Naive thymus-derived CD8-positive, alpha-beta T cell (primary cell): ENCODE measurements around the gene SC5D. TPM values are rescaled to one million over a fixed set of nuclear protein-coding genes. Genes with fewer than 3 reads are reported as not detected.
A peak's percentile ranks its signal among the peaks of the same experiment; 100 is the strongest.

Experiments used
- ATAC-seq, 2 donors: fragments of 150-1000 bp; cut with Tn5 transposase in 1 of 2; sonication (Bioruptor Pico), chemical (Tn5 transposase) in 1 of 2; 1 replicate in 1 of 2; 2 replicates in 1 of 2; pipeline ENCODE4 v1.10.0; 2021; ENCODE audit warnings: mild to moderate bottlenecking in 2 of 2, moderate library complexity in 2 of 2
- POLR2A ChIA-PET: fragments of 350-600 bp; sonication (Branson Sonifier 250); formaldehyde crosslinking; loops from one replicate; lab custom pipeline; 2021; ENCODE audit warnings: antibody characterized with exemption; lab: Charles Lee
- DNase-seq, 10 donors: peaks; one replicate each; pipeline versions ENCODE4 v3.0.0 to v3.0.0-alpha.2; 2020 to 2022
- H3K27ac Mint-ChIP-seq, 10 donors: one replicate each; pipeline ENCODE4 v1.8.0; 2020 to 2022; ENCODE audit warnings: mild to moderate bottlenecking in 10 of 10, mixed read lengths in 10 of 10, moderate library complexity in 4 of 10, inconsistent platforms in 1 of 10
- H3K27me3 Mint-ChIP-seq, 5 donors: one replicate each; pipeline ENCODE4 v1.8.0; 2021 to 2022; ENCODE audit warnings: mixed read lengths in 5 of 5
- H3K36me3 Mint-ChIP-seq, 3 donors: one replicate each; pipeline ENCODE4 v1.8.0; 2020 to 2022; ENCODE audit warnings: mixed read lengths in 3 of 3, mild to moderate bottlenecking in 2 of 3, inconsistent platforms in 1 of 3
- H3K4me1 Mint-ChIP-seq, 4 donors: one replicate each; pipeline ENCODE4 v1.8.0; 2021 to 2022; ENCODE audit warnings: mixed read lengths in 4 of 4
- H3K4me3 Mint-ChIP-seq, 10 donors: one replicate each; pipeline ENCODE4 v1.8.0; 2020 to 2022; ENCODE audit warnings: mild to moderate bottlenecking in 10 of 10, mixed read lengths in 10 of 10, moderate library complexity in 6 of 10, inconsistent platforms in 1 of 10
- H3K9me3 Mint-ChIP-seq, 9 donors: one replicate each; pipeline ENCODE4 v1.8.0; 2020 to 2022; ENCODE audit warnings: mixed read lengths in 9 of 9, mild to moderate bottlenecking in 3 of 9, inconsistent platforms in 1 of 9, moderate library complexity in 1 of 9
- polyA plus RNA-seq, 3 donors: library from polyadenylated mRNA; unstranded; fragments of 300-500 nt; fragmentation: Illumina TruSeq; gene quantifications; one replicate each; pipeline ENCODE4 v1.2.3, GENCODE V29; 2021
- total RNA-seq, 8 experiments: library from RNA in 2 of 8; stranded (reverse) in 2 of 8; gene quantifications; one replicate each; pipeline ENCODE4 v1.2.3 and lab custom pipeline; 2021 to 2026

SC5D gene
- total and polyA plus RNA-seq, 5 experiments from 2014 or later = 8.7 to 34.8 (median 12.7) TPM

- DNase-seq (peak in 8 of 10 donors; percentile 1 to 59 (median 33)), ATAC-seq (peak; percentile 74 to 75)
- H3K27me3 Mint-ChIP-seq = peaks cover 0 to 7% (median 0%) of the 10 kb centered on the region in 5 donors
- POLR2A ChIA-PET = no interaction called here
- no peaks in the 10 kb centered on the region for H3K36me3 Mint-ChIP-seq
- H3K9me3 Mint-ChIP-seq = no peaks in the 10 kb centered on the region
- H3K4me3 Mint-ChIP-seq = no peak overlapping the region
- peak overlapping the region in 7 of 10 donors; percentile 1 to 66 (median 10) for H3K27ac Mint-ChIP-seq
- peaks cover 16 to 30% (median 22%) of the 10 kb centered on the region in 4 donors for H3K4me1 Mint-ChIP-seq
Observed at GRCh38 chr11:121318848-121319834, 26.6 kb downstream of the SC5D start.

GRCh38 chr11:121321614-121322243, 29.2 kb downstream of the SC5D start:
- H3K36me3 Mint-ChIP-seq = no peaks in the 10 kb centered on the region
- peak overlapping the region in 6 of 10 donors; percentile 4 to 84 (median 25) for H3K27ac Mint-ChIP-seq
- peaks cover 24 to 35% (median 28%) of the 10 kb centered on the region in 4 donors for H3K4me1 Mint-ChIP-seq
- H3K27me3 Mint-ChIP-seq = peaks cover 0 to 7% (median 0%) of the 10 kb centered on the region in 5 donors
- ATAC-seq (peak; percentile 79 to 83), DNase-seq (peak in 7 of 10 donors; percentile 9 to 65 (median 35))
- H3K4me3 Mint-ChIP-seq = peak overlapping the region in 1 of 10 donors; percentile 50
- POLR2A ChIA-PET = interaction anchor here (1.0 kb wide), 2 partner anchors 129 to 131 kb away, joined by 4 to 6 read pairs; partner anchors contain the start of genes SORL1 and SORL1-AS1
- no peaks in the 10 kb centered on the region for H3K9me3 Mint-ChIP-seq

DNA sequence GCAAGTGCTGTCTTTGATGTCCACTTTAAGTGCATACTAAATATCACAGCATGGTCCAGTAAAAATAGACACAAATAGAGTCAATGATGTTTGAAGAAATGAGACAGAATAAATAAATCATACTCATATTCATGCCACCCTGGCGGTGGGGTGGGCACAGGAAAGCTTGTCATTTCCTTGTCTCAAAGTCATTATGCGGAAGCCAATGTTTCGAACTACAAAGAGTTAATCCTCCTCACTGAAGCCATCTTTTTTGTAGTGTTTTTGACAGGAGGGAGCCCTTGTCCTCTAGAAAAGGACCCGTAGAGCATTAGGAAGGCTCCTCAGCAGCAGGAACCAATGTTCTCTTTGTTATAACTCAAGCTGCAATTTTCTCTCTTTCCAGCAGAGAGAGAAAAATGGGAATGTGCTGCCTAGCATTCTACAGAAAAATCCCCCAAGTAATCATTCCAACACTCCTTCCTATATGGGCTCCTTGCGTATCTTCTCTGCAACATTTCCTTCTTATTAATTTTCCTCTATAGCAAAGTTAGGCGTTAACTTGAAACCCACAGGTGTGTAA, 30.6 kb downstream of the SC5D start:
- H3K9me3 Mint-ChIP-seq = no peaks in the 10 kb centered on the region
- no peak for ATAC-seq
- peaks cover 0 to 7% (median 0%) of the 10 kb centered on the region in 5 donors for H3K27me3 Mint-ChIP-seq
- no peak for DNase-seq
- POLR2A ChIA-PET = interaction anchor here (1.1 kb wide), 1 partner anchor 104 kb away, joined by 3 read pairs; no protein-coding TSS in a partner anchor
- H3K27ac Mint-ChIP-seq = no peak overlapping the region
- H3K36me3 Mint-ChIP-seq = no peaks in the 10 kb centered on the region
- no peak overlapping the region for H3K4me3 Mint-ChIP-seq
- H3K4me1 Mint-ChIP-seq = peaks cover 24 to 35% (median 28%) of the 10 kb centered on the region in 4 donors

DNA sequence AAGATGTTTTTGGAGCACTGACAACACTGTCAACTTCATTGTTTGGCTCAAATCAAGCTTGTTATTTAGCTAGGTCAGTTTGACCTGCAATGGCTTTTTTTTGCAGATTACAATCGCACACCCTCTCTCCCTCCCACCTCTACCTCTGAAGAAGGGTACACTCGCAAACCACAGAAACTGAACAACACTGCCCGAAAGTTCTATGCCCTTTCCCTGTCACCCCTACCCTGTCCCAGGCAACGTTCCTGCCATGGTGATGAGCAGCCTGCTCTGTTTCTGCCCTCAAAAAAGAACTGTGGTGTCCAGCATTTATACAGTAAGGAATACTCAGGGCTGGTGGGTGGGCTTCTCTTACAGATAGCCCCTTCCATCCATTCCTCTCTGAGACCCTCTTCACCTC, 33.7 kb downstream of the SC5D start:
- no peak for ATAC-seq

GRCh38 chr11:121327553-121327952, 35.0 kb downstream of the SC5D start:
- Mint-ChIP-seq H3K4me3 (no peak overlapping the region), H3K27ac (no peak overlapping the region), H3K9me3 (no peaks in the 10 kb centered on the region), H3K36me3 (no peaks in the 10 kb centered on the region), H3K27me3 (no peaks in the 10 kb centered on the region), H3K4me1 (peaks cover 5 to 12% (median 9%) of the 10 kb centered on the region in 4 donors)
- no peak for DNase-seq
- no peak for ATAC-seq
- POLR2A ChIA-PET = interaction anchor here (0.5 to 3.6 kb wide), 7 partner anchors 42 to 221 kb away, joined by 3 to 45 read pairs (median 3); partner anchors contain the start of genes SORL1 and SORL1-AS1

More for the DNA sequence above, 33.7 kb downstream of the SC5D start:
- Mint-ChIP-seq H3K36me3 (no peaks in the 10 kb centered on the region), H3K4me1 (peaks cover 15 to 21% (median 17%) of the 10 kb centered on the region in 4 donors), H3K27ac (no peak overlapping the region), H3K27me3 (peaks cover 0 to 5% (median 0%) of the 10 kb centered on the region in 5 donors), H3K4me3 (no peak overlapping the region), H3K9me3 (no peaks in the 10 kb centered on the region)
- DNase-seq = no peak
- POLR2A ChIA-PET = interaction anchor here (3.6 kb wide), 1 partner anchor 125 kb away, joined by 45 read pairs; the partner anchor contains the start of genes SORL1 and SORL1-AS1

DNA sequence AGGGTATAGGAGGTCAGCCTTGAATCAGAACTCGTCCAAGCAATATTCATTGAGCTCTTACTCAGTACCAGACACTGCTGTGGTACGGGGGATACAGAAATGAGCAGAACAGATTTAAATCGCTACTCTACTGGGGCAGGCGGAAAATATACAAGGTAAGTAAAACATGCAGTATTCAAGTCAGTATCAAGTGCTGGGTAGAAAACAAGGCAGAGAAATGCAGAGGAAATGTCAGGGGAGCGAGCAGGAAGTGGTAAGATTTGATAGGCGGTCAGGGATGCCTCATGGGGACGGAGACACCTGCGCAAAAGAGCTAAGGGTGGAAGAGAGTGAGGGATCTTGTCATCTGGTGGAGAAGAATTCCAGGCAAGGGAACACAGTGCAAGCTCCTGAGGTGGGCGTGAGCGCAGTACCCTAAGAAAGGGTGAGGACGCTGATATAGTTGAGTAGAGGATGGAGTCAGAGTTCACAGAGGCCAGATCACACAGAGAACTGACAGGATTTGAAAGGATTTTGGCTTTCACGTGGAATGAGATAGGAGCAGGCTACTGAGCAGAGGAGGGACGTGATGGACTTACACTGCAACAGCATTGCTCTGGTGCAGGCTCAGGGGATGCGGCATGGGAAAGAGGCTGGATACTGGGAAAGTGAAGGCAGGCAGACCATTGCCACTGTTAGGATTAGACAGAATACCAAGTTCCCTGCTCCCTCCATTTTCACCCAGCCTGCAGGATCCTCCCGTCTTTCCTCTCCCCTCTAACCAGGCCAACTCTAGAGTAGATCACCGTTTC, 35.8 kb downstream of the SC5D start:
- H3K9me3 Mint-ChIP-seq = no peaks in the 10 kb centered on the region
- ATAC-seq (peak; percentile 93 to 94), DNase-seq (peak in 8 of 10 donors; percentile 10 to 64 (median 33))
- H3K36me3 Mint-ChIP-seq = no peaks in the 10 kb centered on the region
- no peak overlapping the region for H3K4me3 Mint-ChIP-seq
- peaks cover 5 to 8% (median 7%) of the 10 kb centered on the region in 4 donors for H3K4me1 Mint-ChIP-seq
- POLR2A ChIA-PET = interaction anchor here (0.8 to 3.6 kb wide), 3 partner anchors 78 to 220 kb away, joined by 3 to 45 read pairs (median 3); partner anchors contain the start of genes SORL1 and SORL1-AS1
- no peak overlapping the region for H3K27ac Mint-ChIP-seq
- no peaks in the 10 kb centered on the region for H3K27me3 Mint-ChIP-seq

- Mint-ChIP-seq H3K4me3 (no peak overlapping the region), H3K27me3 (no peaks in the 10 kb centered on the region), H3K4me1 (peaks cover 8 to 11% (median 9%) of the 10 kb centered on the region in 4 donors), H3K36me3 (no peaks in the 10 kb centered on the region), H3K9me3 (no peaks in the 10 kb centered on the region), H3K27ac (no peak overlapping the region)
- POLR2A ChIA-PET = interaction anchor here (0.6 to 3.6 kb wide), 2 partner anchors 9 to 122 kb away, joined by 5 to 45 read pairs; partner anchors contain the start of genes SORL1 and SORL1-AS1
- DNase-seq (peak in 3 of 10 donors; percentile 10 to 24 (median 24)), ATAC-seq (peak; percentile 49 to 50)
Observed at GRCh38 chr11:121328967-121329679, 36.6 kb downstream of the SC5D start.

DNA sequence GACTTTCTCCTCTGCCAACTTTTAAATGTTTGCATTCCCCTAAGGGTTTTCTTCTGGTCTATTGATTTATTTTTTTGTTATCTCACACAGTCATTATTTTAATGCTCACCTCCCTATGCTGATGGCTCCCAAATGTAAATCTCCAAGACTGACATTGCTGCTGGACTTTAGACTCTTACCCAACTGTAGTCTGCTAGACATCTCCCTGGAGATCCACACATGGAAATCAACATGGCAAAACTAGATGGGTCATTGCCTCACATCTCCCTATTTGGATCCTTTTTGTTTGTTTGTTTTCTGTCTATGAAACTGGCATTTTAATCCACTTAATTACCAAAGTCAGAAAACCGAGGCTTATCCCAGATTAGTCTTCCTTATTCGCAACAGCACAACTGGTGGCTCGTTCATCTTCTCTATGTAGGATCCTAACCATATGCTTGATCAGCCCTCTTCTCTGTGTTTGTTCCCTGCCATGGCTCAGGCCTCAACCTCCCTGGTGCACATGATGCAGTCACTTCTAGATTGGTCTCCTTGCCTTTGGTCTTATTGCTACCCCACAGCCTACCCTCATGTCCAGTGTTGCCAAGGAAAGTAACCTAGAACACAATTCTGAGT, 37.3 kb downstream of the SC5D start:
- Mint-ChIP-seq H3K4me3 (no peak overlapping the region), H3K4me1 (peaks cover 9 to 16% (median 13%) of the 10 kb centered on the region in 4 donors), H3K9me3 (no peaks in the 10 kb centered on the region), H3K27ac (no peak overlapping the region), H3K27me3 (no peaks in the 10 kb centered on the region), H3K36me3 (no peaks in the 10 kb centered on the region)
- POLR2A ChIA-PET = interaction anchor here (0.6 kb wide), 1 partner anchor 10 kb away, joined by 5 read pairs; no protein-coding TSS in a partner anchor
- DNase-seq = no peak
- ATAC-seq = no peak

- Mint-ChIP-seq H3K36me3 (no peaks in the 10 kb centered on the region), H3K9me3 (no peaks in the 10 kb centered on the region), H3K4me3 (no peak overlapping the region), H3K27ac (peak overlapping the region in 1 of 10 donors; percentile 10), H3K4me1 (peaks cover 5 to 14% (median 11%) of the 10 kb centered on the region in 4 donors), H3K27me3 (no peaks in the 10 kb centered on the region)
- DNase-seq = no peak
- POLR2A ChIA-PET = no interaction called here
- ATAC-seq = no peak
Observed at GRCh38 chr11:121330614-121331435, 38.3 kb downstream of the SC5D start.
